ENCODE results near the gene BIRC6.
"Not testable (repeated sequence)": the region's sequence is repeated elsewhere in the genome, so short reads cannot be mapped to it uniquely, and the experiment has no call there.

Gene BIRC6

GRCh38 chr2:32365679-32366078, 8.9 kb downstream of the BIRC6 start:
- not testable (repeated sequence) for H3K9me3 Mint-ChIP-seq, H3K4me3 Mint-ChIP-seq, ATAC-seq, H3K27me3 Mint-ChIP-seq, H3K27ac Mint-ChIP-seq
- Mint-ChIP-seq H3K4me1 (peaks cover 72% of the 10 kb centered on the region), H3K36me3 (peaks cover 14% of the 10 kb centered on the region)

GRCh38 chr2:32366595-32366994, 9.8 kb downstream of the BIRC6 start:
- H3K9me3 Mint-ChIP-seq: no peaks in the 10 kb centered on the region
- H3K27me3 Mint-ChIP-seq: no peaks in the 10 kb centered on the region
- no peak overlapping the region for H3K27ac Mint-ChIP-seq
- peaks cover 10% of the 10 kb centered on the region for H3K36me3 Mint-ChIP-seq
- ATAC-seq: no peak
- H3K4me3 Mint-ChIP-seq: no peak overlapping the region
- H3K4me1 Mint-ChIP-seq: peaks cover 67% of the 10 kb centered on the region

GRCh38 chr2:32369222-32369621, 12.4 kb downstream of the BIRC6 start:
- Mint-ChIP-seq H3K27ac (no peak overlapping the region), H3K4me1 (peaks cover 61% of the 10 kb centered on the region), H3K36me3 (peaks cover 26% of the 10 kb centered on the region)

GRCh38 chr2:32370942-32371341, 14.1 kb downstream of the BIRC6 start:
- H3K27me3 Mint-ChIP-seq, H3K27ac Mint-ChIP-seq, ATAC-seq, H3K4me3 Mint-ChIP-seq, H3K9me3 Mint-ChIP-seq: not testable (repeated sequence)
- H3K4me1 Mint-ChIP-seq: peaks cover 66% of the 10 kb centered on the region
- peaks cover 26% of the 10 kb centered on the region for H3K36me3 Mint-ChIP-seq

More at GRCh38 chr2:32369222-32369621, 12.4 kb downstream of the BIRC6 start:
- Mint-ChIP-seq H3K4me3 (no peak overlapping the region), H3K9me3 (no peaks in the 10 kb centered on the region), H3K27me3 (no peaks in the 10 kb centered on the region)
- no peak for ATAC-seq

- ATAC-seq: no peak
- Mint-ChIP-seq H3K36me3 (peaks cover 20% of the 10 kb centered on the region), H3K27ac (no peak overlapping the region), H3K9me3 (no peaks in the 10 kb centered on the region), H3K4me1 (peaks cover 58% of the 10 kb centered on the region), H3K4me3 (no peak overlapping the region), H3K27me3 (no peaks in the 10 kb centered on the region)
Observed at GRCh38 chr2:32372519-32373182, 15.8 kb downstream of the BIRC6 start.

- no peak overlapping the region for H3K27ac Mint-ChIP-seq
- no peak for ATAC-seq
- H3K4me3 Mint-ChIP-seq: no peak overlapping the region
- peaks cover 38% of the 10 kb centered on the region for H3K4me1 Mint-ChIP-seq
- H3K9me3 Mint-ChIP-seq: no peaks in the 10 kb centered on the region
- no peaks in the 10 kb centered on the region for H3K27me3 Mint-ChIP-seq
- H3K36me3 Mint-ChIP-seq: peaks cover 20% of the 10 kb centered on the region
Observed at GRCh38 chr2:32375228-32375892, 18.5 kb downstream of the BIRC6 start.

- H3K9me3 Mint-ChIP-seq: no peaks in the 10 kb centered on the region
- H3K27me3 Mint-ChIP-seq: no peaks in the 10 kb centered on the region
- peaks cover 23% of the 10 kb centered on the region for H3K36me3 Mint-ChIP-seq
- H3K27ac Mint-ChIP-seq: no peak overlapping the region
- no peak for ATAC-seq
- H3K4me1 Mint-ChIP-seq: peaks cover 38% of the 10 kb centered on the region
- H3K4me3 Mint-ChIP-seq: no peak overlapping the region
Observed at GRCh38 chr2:32376756-32377155, 19.9 kb downstream of the BIRC6 start.

- ATAC-seq: no peak
- Mint-ChIP-seq H3K27me3 (no peaks in the 10 kb centered on the region), H3K36me3 (peaks cover 19% of the 10 kb centered on the region), H3K4me3 (no peak overlapping the region), H3K4me1 (peaks cover 32% of the 10 kb centered on the region), H3K27ac (no peak overlapping the region), H3K9me3 (no peaks in the 10 kb centered on the region)
Observed at GRCh38 chr2:32377928-32378327, 21.1 kb downstream of the BIRC6 start.

GRCh38 chr2:32379352-32379751, 22.5 kb downstream of the BIRC6 start:
- Mint-ChIP-seq H3K4me3 (no peak overlapping the region), H3K4me1 (peaks cover 23% of the 10 kb centered on the region), H3K9me3 (no peaks in the 10 kb centered on the region), H3K27me3 (no peaks in the 10 kb centered on the region), H3K27ac (peak overlapping the region; percentile 14), H3K36me3 (peaks cover 14% of the 10 kb centered on the region)
- ATAC-seq: no peak

GRCh38 chr2:32383858-32384257, 27.0 kb downstream of the BIRC6 start:
- no peak for ATAC-seq
- H3K4me3 Mint-ChIP-seq: no peak overlapping the region
- peaks cover 6% of the 10 kb centered on the region for H3K4me1 Mint-ChIP-seq
- H3K27ac Mint-ChIP-seq: no peak overlapping the region
- peaks cover 20% of the 10 kb centered on the region for H3K36me3 Mint-ChIP-seq
- no peaks in the 10 kb centered on the region for H3K9me3 Mint-ChIP-seq
- no peaks in the 10 kb centered on the region for H3K27me3 Mint-ChIP-seq

- no peak for ATAC-seq
- no peak overlapping the region for H3K27ac Mint-ChIP-seq
- H3K4me3 Mint-ChIP-seq: no peak overlapping the region
- peaks cover 20% of the 10 kb centered on the region for H3K36me3 Mint-ChIP-seq
- no peaks in the 10 kb centered on the region for H3K9me3 Mint-ChIP-seq
- H3K4me1 Mint-ChIP-seq: peaks cover 6% of the 10 kb centered on the region
- no peaks in the 10 kb centered on the region for H3K27me3 Mint-ChIP-seq
Observed at GRCh38 chr2:32384529-32384928, 27.7 kb downstream of the BIRC6 start.

- Mint-ChIP-seq H3K36me3 (peaks cover 18% of the 10 kb centered on the region), H3K27ac (no peak overlapping the region), H3K9me3 (no peaks in the 10 kb centered on the region), H3K4me3 (no peak overlapping the region), H3K4me1 (peaks cover 6% of the 10 kb centered on the region), H3K27me3 (no peaks in the 10 kb centered on the region)
- ATAC-seq: no peak
Observed at GRCh38 chr2:32386739-32387138, 29.9 kb downstream of the BIRC6 start.

GRCh38 chr2:32399221-32399620, 42.4 kb downstream of the BIRC6 start:
- H3K27me3 Mint-ChIP-seq: no peaks in the 10 kb centered on the region
- no peak overlapping the region for H3K4me3 Mint-ChIP-seq
- ATAC-seq: no peak
- peaks cover 15% of the 10 kb centered on the region for H3K4me1 Mint-ChIP-seq
- H3K36me3 Mint-ChIP-seq: peaks cover 43% of the 10 kb centered on the region
- no peaks in the 10 kb centered on the region for H3K9me3 Mint-ChIP-seq
- H3K27ac Mint-ChIP-seq: no peak overlapping the region

- Mint-ChIP-seq H3K27ac (peak overlapping the region; percentile 18), H3K4me3 (no peak overlapping the region), H3K27me3 (no peaks in the 10 kb centered on the region), H3K36me3 (peaks cover 28% of the 10 kb centered on the region), H3K9me3 (no peaks in the 10 kb centered on the region), H3K4me1 (peaks cover 15% of the 10 kb centered on the region)
- ATAC-seq: no peak
Observed at GRCh38 chr2:32402091-32402490, 45.3 kb downstream of the BIRC6 start.

- H3K36me3 Mint-ChIP-seq: peaks cover 28% of the 10 kb centered on the region
- H3K9me3 Mint-ChIP-seq: no peaks in the 10 kb centered on the region
- no peaks in the 10 kb centered on the region for H3K27me3 Mint-ChIP-seq
- peaks cover 15% of the 10 kb centered on the region for H3K4me1 Mint-ChIP-seq
- no peak overlapping the region for H3K27ac Mint-ChIP-seq
- ATAC-seq: no peak
- no peak overlapping the region for H3K4me3 Mint-ChIP-seq
Observed at GRCh38 chr2:32403782-32404181, 47.0 kb downstream of the BIRC6 start.

- Mint-ChIP-seq H3K27me3 (no peaks in the 10 kb centered on the region), H3K27ac (no peak overlapping the region), H3K36me3 (peaks cover 34% of the 10 kb centered on the region), H3K4me3 (no peak overlapping the region), H3K9me3 (no peaks in the 10 kb centered on the region), H3K4me1 (peaks cover 15% of the 10 kb centered on the region)
- ATAC-seq: no peak
Observed at GRCh38 chr2:32404691-32405090, 47.9 kb downstream of the BIRC6 start.

Data from stimulated activated memory B cell treated with anti-CD40 and anti-IgM and Interleukin-4, amounts not matched to agents 10 μg/mL and 1 μg/mL and 100 μg/mL, for 72 hours (primary cell).